T-helper 2 cell (primary cell): Measurements from ENCODE around the gene DENND5A.

Experiments used
- DNase-seq, 5 experiments: peaks; one replicate each; pipeline versions ENCODE4 v3.0.0 to v3.0.0-alpha.2; 2012 to 2022

DENND5A gene

DNA sequence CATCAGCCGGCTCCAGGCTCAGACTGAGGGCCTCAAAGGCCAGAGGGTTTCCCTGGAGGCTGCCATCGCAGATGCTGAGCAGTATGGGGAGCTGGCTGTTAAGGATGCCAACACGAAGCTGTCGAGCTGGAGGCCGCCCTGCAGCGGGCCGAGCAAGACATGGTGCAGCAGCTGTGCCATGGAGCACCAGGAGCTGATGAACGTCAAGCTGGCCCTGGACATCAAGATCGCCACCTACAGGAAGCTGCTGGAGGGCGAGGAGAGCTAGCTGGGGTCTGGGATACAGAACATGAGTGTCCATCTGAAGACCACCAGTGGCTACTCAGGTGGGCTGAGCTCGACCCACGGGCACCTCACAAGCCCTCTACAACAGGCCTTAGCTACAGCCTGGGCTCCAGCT, 169.7 kb downstream of the DENND5A start:
- no peak for DNase-seq

DNA sequence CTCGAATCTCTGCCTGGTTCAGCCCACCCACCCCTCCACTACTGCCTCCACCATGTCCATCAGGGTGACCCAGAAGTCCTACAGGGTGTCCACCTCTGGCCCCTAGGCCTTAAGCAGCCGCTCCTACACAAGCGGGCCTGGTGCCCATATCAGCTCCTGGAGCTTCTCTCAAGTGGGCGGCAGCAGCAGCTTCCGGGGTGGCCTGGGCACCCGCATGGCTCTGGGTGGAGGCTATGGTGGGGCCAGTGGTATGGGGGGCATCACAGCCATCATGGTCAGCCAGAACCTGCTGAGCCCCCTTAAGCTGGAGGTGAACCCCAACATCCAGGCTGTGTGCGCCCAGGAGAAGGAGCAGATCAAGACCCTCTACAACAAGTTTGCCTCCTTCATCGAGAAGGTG, 170.7 kb downstream of the DENND5A start:
- DNase-seq = no peak

DNA sequence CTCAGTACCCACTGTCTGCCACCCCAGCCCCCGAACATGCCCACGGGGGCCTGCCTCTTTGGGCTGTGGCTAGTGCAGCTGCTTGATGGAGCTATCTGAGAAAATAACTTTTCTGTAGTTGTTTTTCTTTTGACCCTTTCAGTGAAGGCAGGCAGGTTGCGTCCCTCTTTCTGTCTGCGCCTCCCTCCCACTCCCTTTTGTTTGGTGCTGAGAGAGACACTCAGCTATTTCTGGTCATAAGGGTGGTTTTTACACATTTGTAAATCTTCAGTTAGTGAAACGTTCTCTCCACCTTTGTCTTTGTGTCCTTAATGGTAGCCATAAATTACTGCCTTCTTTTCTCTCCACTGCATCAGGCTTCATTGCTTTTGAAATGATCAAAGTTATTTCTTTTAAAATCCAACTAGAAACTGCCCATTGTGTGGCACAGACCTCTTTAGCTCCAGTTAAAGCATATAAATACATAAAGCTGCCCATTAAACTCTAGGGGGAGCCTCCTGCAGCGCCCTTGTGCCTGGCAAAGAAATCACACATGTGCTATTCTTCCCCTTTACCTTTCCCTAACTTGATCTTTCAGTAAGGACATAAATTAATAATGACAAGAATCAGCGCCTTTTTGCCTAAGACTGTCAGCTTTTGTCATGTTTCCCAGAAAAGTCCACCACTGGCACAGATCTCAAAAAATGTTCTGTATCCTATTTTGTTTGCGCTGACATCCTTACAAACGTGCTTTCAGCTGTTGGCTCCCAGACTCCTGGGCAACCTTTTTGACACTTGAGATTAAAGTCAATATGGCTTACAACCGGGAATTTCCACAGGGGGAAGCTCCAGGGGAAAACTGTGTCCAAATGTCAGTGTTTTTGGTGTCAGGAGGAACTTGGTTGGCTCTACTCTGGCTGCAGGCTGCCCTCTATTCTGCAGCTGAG, 172.0 kb downstream of the DENND5A start:
- no peak for DNase-seq

DNA sequence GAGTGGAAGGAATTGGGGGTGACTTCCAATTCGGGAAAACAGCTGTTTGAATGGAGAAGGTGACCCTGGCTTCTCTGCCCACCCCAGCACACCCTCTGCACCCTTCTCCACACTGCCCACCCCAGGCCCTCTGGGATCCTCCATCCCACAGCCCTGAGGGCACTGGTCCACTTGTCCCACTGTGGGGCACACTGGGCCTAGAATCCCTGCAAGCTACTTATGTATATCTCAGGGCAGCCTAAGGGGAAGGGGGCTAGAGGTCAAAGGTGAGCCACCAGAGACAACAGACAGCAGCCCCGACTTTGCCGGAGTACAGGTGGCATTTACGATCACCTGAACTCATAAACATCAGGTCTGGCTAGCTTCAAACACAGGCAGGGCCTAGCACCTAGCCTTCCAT, 173.1 kb downstream of the DENND5A start:
- DNase-seq = no peak

DNA sequence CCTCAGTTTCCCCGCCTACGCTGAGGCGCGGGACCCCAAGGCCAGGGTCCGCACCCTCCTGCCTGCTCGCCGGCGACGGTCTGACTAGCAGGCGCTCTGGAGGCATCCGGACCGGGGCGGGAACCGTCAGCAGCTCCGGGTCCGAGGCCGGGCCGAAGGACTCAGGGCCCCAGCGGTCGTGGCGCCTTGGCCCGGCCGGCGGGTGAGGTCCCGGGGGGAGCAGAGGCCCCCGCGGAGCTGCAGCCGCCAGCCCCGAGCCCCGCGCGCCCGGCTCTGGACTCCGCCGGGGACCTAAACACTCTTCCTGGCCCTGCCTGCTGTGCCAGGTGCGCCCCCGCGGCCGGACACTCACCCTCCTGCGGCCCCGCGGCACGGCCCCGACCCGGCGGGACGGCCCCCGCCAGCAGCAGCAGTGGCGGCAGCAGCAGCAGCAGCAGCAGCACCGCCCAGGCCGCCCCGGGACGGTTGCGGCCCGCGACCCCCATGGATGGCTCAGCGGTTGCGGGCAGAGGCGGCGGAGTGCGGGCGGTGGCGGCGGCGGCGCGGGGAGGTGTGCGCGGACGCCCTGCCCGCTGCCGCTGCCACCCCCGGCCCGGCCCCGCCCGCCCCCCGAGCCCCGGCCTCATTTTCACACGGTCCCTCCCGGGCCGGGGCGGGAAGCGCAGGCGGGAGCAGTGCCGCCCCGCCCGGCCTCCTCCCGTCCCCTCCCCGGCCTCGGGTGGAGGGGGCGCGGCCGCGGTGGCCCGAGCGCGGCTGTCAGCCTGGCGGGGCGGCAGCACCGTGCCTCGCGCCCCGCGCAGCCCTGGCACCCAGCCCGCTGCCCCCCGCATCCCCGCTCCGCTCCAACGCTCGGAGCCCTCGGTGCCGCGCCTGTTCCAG, 173.9 kb downstream of the DENND5A start, which contains the start of gene SCUBE2:
TSS of gene SCUBE2 (minus strand) at position 556 of the 879 bp plus-strand sequence. CDS start at position 485, 71 bp downstream.
- DNase-seq = no peak

DNA sequence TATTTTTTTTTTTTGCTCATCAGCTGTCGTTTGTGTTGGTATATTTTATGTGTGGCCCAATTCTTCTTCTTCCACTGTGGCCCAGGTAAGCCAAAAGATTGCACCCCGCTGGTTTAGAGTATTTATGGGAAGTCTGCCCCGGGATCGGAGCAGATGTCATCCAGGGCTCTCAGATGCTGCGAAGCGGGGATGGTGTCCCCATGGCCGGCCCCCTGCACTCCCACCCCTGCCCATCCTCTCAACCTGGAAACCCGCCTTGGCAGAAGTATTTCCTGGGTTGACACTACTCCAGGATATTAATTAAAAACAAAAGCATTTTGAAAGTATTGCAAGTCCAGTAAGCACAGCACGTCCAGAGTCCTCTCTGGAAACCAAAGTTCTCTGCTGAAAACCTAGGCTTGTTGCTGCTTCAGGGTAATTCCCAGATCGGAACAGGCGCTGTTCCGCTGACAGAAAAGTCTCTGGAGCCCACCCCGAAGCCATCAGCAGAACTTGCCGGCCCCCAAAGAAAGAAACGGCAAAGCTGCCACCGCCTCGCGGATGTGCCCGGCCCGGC, 174.6 kb downstream of the DENND5A start:
- no peak for DNase-seq

DNA sequence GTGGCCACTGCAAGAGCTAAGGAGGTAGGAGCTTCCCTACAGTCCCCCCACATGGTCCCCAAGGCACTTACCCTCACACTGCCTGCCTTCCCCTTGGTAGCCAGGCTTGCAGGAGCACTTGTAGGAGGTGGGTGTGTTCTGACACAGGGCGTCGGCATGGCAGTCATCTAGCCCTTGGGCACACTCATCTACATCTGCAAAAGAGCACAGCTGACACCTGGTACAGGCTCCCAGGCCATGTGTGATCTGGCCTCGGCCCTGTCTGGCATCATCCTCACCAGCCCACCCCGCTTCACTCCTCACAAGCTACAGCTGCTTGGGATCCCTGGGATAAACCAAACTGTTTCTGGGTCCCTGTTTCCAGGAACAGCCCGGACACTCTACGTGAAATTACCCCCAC, 175.5 kb downstream of the DENND5A start:
- no peak for DNase-seq

DNA sequence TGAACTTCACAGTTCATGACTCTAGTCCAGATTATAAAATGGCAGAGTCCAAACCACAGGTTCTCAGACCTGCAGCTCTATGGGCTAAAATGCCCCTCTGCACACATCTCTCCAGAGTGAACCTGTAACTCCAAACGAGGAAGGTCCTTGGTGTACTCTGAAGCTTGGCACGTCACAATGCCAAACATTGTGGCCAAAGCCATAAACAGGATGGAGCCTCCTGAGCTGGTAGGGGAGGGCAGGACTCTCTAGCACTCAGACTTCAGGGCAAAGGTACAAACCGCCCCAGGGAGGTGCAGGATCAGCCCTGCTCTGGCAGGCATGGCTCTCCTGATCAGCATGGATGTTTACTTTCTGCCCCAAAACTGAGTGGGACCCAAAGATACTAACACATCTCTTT, 176.1 kb downstream of the DENND5A start:
- DNase-seq = no peak
